B cell (primary cell): ENCODE results near the gene RHOXF2. TPM values are rescaled to one million over a fixed set of nuclear protein-coding genes. Genes with fewer than 3 reads are reported as not detected.
"Not testable (repeated sequence)": the region's sequence is repeated elsewhere in the genome, so short reads cannot be mapped to it uniquely, and the experiment has no call there.

ENCODE experiments used
- ATAC-seq: fragments of 200-7000 bp; cut with Tn5 transposase; one replicate; pipeline ENCODE4 v1.10.0; 2021; ENCODE audit warnings: low read depth, mild to moderate bottlenecking, moderate number of reproducible peaks, moderate library complexity
- CTCF ChIA-PET: fragments of 350-600 bp; sonication (Branson Sonifier 250); formaldehyde crosslinking; loops from one replicate; lab custom pipeline; 2021; ENCODE audit warnings: antibody characterized with exemption, inconsistent platforms; lab: Charles Lee
- POLR2A ChIA-PET: fragments of 350-600 bp; sonication (Branson Sonifier 250); formaldehyde crosslinking; loops from one replicate; lab custom pipeline; 2021; ENCODE audit warnings: antibody characterized with exemption; lab: Charles Lee
- DNase-seq: peaks from one replicate; pipeline ENCODE4 v3.0.0; 2013
- H2AFZ ChIP-seq: 2 replicates; pipeline ENCODE4 v1.6.1; 2012; ENCODE audit warnings: mild to moderate bottlenecking, low read depth, low read length; ENCODE audit not compliant: insufficient read depth, poor library complexity, severe bottlenecking
- H3K27ac ChIP-seq, 2 donors: 1 replicate in 1 of 2; 2 replicates in 1 of 2; pipeline ENCODE4 v1.5.1; 2012 to 2013; ENCODE audit warnings: low read length in 2 of 2, mild to moderate bottlenecking in 2 of 2, moderate library complexity in 1 of 2
- H3K27me3 ChIP-seq, 4 experiments: fragments of 200-600 bp in 1 of 4; sonication (generic) in 1 of 4; replicated peaks in 1 of 4; 1 replicate in 2 of 4; 2 replicates in 2 of 4; pipeline versions ENCODE4 v1.6.1 to v1.7.0; 2013 to 2016; ENCODE audit warnings: low read length in 3 of 4, mild to moderate bottlenecking in 2 of 4, mixed read lengths in 1 of 4, moderate library complexity in 1 of 4; ENCODE audit not compliant: insufficient read depth in 4 of 4, control insufficient read depth in 3 of 4; ENCODE audit errors: control extremely low read depth in 1 of 4
- H3K36me3 ChIP-seq, 2 experiments: replicated peaks in 1 of 2; 1 replicate in 1 of 2; 2 replicates in 1 of 2; pipeline versions ENCODE4 v1.6.1 to v1.7.1; 2013; ENCODE audit warnings: low read length in 1 of 2; ENCODE audit not compliant: insufficient read depth in 2 of 2, control insufficient read depth in 1 of 2; ENCODE audit errors: control extremely low read depth in 1 of 2, extremely low read depth in 1 of 2
- H3K4me1 ChIP-seq, 2 donors: fragments of 200-600 bp in 1 of 2; sonication (generic) in 1 of 2; 1 replicate in 1 of 2; 2 replicates in 1 of 2; pipeline versions ENCODE4 v1.5.1 to v1.6.1; 2013 to 2017; ENCODE audit warnings: low read length in 2 of 2; ENCODE audit not compliant: control insufficient read depth in 2 of 2, insufficient read depth in 2 of 2
- H3K4me2 ChIP-seq: replicated peaks from 2 replicates; pipeline ENCODE3; 2012; ENCODE audit warnings: mild to moderate bottlenecking, low read depth, low read length; ENCODE audit not compliant: poor library complexity, severe bottlenecking
- H3K4me3 ChIP-seq, 5 experiments: fragments of 200-600 bp in 1 of 5; sonication (generic) in 1 of 5; 1 replicate in 3 of 5; 2 replicates in 2 of 5; pipeline versions ENCODE4 v1.5.1 to v1.7.0; 2011 to 2016; ENCODE audit warnings: low read length in 4 of 5, mild to moderate bottlenecking in 4 of 5, low read depth in 2 of 5, control low read depth in 1 of 5, moderate library complexity in 1 of 5; ENCODE audit not compliant: insufficient read depth in 1 of 5; ENCODE audit errors: control extremely low read depth in 1 of 5, extremely low read depth in 1 of 5
- H3K79me2 ChIP-seq: fragments of 200-600 bp; sonication (generic); one replicate; pipeline ENCODE4 v1.6.0; 2016; ENCODE audit warnings: low read length; ENCODE audit not compliant: control insufficient read depth, insufficient read depth
- H3K9ac ChIP-seq: fragments of 200-600 bp; sonication (generic); 2 replicates; pipeline ENCODE4 v1.6.1; 2017; ENCODE audit warnings: mild to moderate bottlenecking, low read length, moderate library complexity
- H3K9me3 ChIP-seq, 3 donors: one replicate each; pipeline versions ENCODE4 v1.6.1 to v1.7.1; 2013; ENCODE audit warnings: low read length in 2 of 3; ENCODE audit not compliant: control insufficient read depth in 2 of 3, insufficient read depth in 1 of 3; ENCODE audit errors: control extremely low read depth in 1 of 3
- H4K20me1 ChIP-seq: 2 replicates; pipeline ENCODE4 v1.6.0; 2012; ENCODE audit warnings: mild to moderate bottlenecking, low read length; ENCODE audit not compliant: insufficient read depth, control insufficient read depth, poor library complexity, severe bottlenecking
- H3K27ac Mint-ChIP-seq: one replicate; pipeline ENCODE4 v1.8.0; 2021; ENCODE audit warnings: mixed read lengths
- H3K27me3 Mint-ChIP-seq: one replicate; pipeline ENCODE4 v1.8.0; 2021; ENCODE audit warnings: mixed read lengths
- H3K4me1 Mint-ChIP-seq: one replicate; pipeline ENCODE4 v1.8.0; 2021; ENCODE audit warnings: mixed read lengths
- H3K4me3 Mint-ChIP-seq: one replicate; pipeline ENCODE4 v1.8.0; 2021; ENCODE audit warnings: mixed read lengths
- H3K9me3 Mint-ChIP-seq: one replicate; pipeline ENCODE4 v1.8.0; 2022; ENCODE audit warnings: mixed read lengths; ENCODE audit not compliant: insufficient read depth
- WGBS: methylation state at CpG from one replicate; pipeline ENCODE4 v1.1.5; 2013; ENCODE audit warnings: missing lambda C conversion rate; ENCODE audit not compliant: insufficient coverage; 5-methylcytosine and 5-hydroxymethylcytosine counted together
- intact Hi-C: fragments of 100-400 bp; cut with micrococcal nuclease; formaldehyde crosslinking; loops from one replicate; pipeline ENCODE4 v1.10.0; 2022
- polyA plus RNA-seq: library from polyadenylated mRNA; depleted of rRNA; stranded (reverse); fragments of >200 nt; gene quantifications from 2 replicates; pipeline ENCODE4 v1.2.3, GENCODE V29; 2012
- total RNA-seq, 2 donors: library from RNA; stranded (reverse); fragments of 120-200 nt in 1 of 2; gene quantifications; 1 replicate in 1 of 2; 2 replicates in 1 of 2; pipeline versions ENCODE4 v1.2.3 to v1.2.4, GENCODE V29; 2013 to 2022

The RHOXF2 gene
- total and polyA plus RNA-seq, 2 donors (not counting 1 experiment from before 2014, with no cell fraction given): not detected

GRCh38 chrX:120193254-120193653 lies 34.8 kb downstream of the RHOXF2 start:
- H3K4me3 Mint-ChIP-seq, H3K27me3 ChIP-seq, H3K4me3 ChIP-seq, H3K27me3 Mint-ChIP-seq, H3K9ac ChIP-seq, DNase-seq, H3K4me1 Mint-ChIP-seq, H3K79me2 ChIP-seq, ATAC-seq, H3K4me2 ChIP-seq, POLR2A ChIA-PET, H3K27ac Mint-ChIP-seq, H4K20me1 ChIP-seq, H2AFZ ChIP-seq, H3K9me3 Mint-ChIP-seq, CTCF ChIA-PET, H3K9me3 ChIP-seq, H3K4me1 ChIP-seq, H3K36me3 ChIP-seq, intact Hi-C loops, H3K27ac ChIP-seq: not testable (repeated sequence)
- WGBS: no CpG with 5 or more reads among the region's 6 CpGs

GRCh38 chrX:120193720-120194119 lies 35.3 kb downstream of the RHOXF2 start:
- H3K4me1 ChIP-seq, POLR2A ChIA-PET, H3K9ac ChIP-seq, H3K9me3 Mint-ChIP-seq, H3K27ac Mint-ChIP-seq, H3K4me3 Mint-ChIP-seq, CTCF ChIA-PET, H4K20me1 ChIP-seq, H3K9me3 ChIP-seq, H3K4me1 Mint-ChIP-seq, H3K79me2 ChIP-seq, H2AFZ ChIP-seq, H3K27me3 Mint-ChIP-seq, H3K4me3 ChIP-seq, H3K27me3 ChIP-seq, DNase-seq, H3K4me2 ChIP-seq, ATAC-seq, H3K36me3 ChIP-seq, intact Hi-C loops, H3K27ac ChIP-seq: not testable (repeated sequence)
- WGBS: no CpG with 5 or more reads among the region's 2 CpGs

- H3K79me2 ChIP-seq, H3K27me3 Mint-ChIP-seq, H3K9me3 ChIP-seq, H4K20me1 ChIP-seq, DNase-seq, H3K4me3 Mint-ChIP-seq, ATAC-seq, H3K4me2 ChIP-seq, H3K36me3 ChIP-seq, H3K9me3 Mint-ChIP-seq, H3K9ac ChIP-seq, CTCF ChIA-PET, H3K27ac ChIP-seq, intact Hi-C loops, H2AFZ ChIP-seq, H3K4me3 ChIP-seq, POLR2A ChIA-PET, H3K27me3 ChIP-seq, H3K4me1 Mint-ChIP-seq, H3K27ac Mint-ChIP-seq, H3K4me1 ChIP-seq: not testable (repeated sequence)
- WGBS: no CpG with 5 or more reads among the region's 6 CpGs
These were observed 37.4 kb downstream of the RHOXF2 start for GRCh38 chrX:120195786-120196185.

- H3K4me1 Mint-ChIP-seq, ATAC-seq, H3K9ac ChIP-seq, H3K4me1 ChIP-seq, H3K9me3 Mint-ChIP-seq, POLR2A ChIA-PET, CTCF ChIA-PET, H3K79me2 ChIP-seq, H3K4me3 ChIP-seq, H3K27ac Mint-ChIP-seq, H4K20me1 ChIP-seq, DNase-seq, H2AFZ ChIP-seq, H3K27me3 ChIP-seq, H3K9me3 ChIP-seq, H3K36me3 ChIP-seq, intact Hi-C loops, H3K27ac ChIP-seq, H3K27me3 Mint-ChIP-seq, H3K4me3 Mint-ChIP-seq, H3K4me2 ChIP-seq: not testable (repeated sequence)
- no CpG with 5 or more reads among the region's 8 CpGs for whole genome bisulfite sequencing
These were observed 38.3 kb downstream of the RHOXF2 start for GRCh38 chrX:120196626-120197283.
